Gastroesophageal sphincter (tissue), 3 donors: ENCODE measurements around the gene BCAS3.
A peak's percentile ranks its signal among the peaks of the same experiment; 100 is the strongest.

Source experiments
- POLR2A ChIP-seq, 2 donors: fragments of 450-650 bp; IDR thresholded peaks; one replicate each; pipeline ENCODE4 v1.6.1; 2017; ENCODE audit warnings: antibody characterized with exemption in 2 of 2, mild to moderate bottlenecking in 2 of 2, moderate library complexity in 1 of 2
- TF ChIP-seq, protein P1 (sequence below), 4 experiments: fragments of 200-600 bp in 2 of 4; fragments of 450-650 bp in 2 of 4; sonication (generic) in 1 of 4; IDR thresholded peaks; one replicate each; pipeline ENCODE4 v1.5.1; 2017 to 2019; ENCODE audit warnings: antibody characterized with exemption in 4 of 4, mild to moderate bottlenecking in 2 of 4, moderate library complexity in 2 of 4

DNA sequence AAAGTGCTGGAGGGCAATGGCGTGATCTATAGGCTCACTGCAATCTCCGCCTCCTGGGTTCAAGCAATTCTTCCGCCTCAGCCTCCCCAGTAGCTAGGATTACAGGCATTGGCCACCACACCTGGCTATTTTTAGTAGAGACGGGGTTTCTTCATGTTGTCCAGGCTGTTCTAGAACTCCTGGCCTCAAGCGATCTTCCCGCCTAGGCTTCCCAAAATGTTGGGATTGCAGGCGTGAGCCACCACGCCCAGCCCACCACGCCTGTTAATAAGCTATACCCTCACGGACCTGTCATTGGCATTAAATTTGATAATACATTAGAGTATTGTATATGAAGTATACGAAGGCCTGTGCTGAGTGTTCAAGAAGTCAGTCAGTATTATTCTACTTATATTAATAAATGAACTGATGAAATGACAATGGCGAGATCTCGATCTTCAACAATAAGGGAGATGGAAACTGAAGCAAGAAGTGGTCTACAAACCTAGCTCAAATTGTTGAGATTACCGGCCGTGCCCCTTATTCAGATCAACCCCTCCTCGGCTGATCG is 818 bp upstream of the BCAS3 start:
- TF ChIP-seq, protein P1, sequence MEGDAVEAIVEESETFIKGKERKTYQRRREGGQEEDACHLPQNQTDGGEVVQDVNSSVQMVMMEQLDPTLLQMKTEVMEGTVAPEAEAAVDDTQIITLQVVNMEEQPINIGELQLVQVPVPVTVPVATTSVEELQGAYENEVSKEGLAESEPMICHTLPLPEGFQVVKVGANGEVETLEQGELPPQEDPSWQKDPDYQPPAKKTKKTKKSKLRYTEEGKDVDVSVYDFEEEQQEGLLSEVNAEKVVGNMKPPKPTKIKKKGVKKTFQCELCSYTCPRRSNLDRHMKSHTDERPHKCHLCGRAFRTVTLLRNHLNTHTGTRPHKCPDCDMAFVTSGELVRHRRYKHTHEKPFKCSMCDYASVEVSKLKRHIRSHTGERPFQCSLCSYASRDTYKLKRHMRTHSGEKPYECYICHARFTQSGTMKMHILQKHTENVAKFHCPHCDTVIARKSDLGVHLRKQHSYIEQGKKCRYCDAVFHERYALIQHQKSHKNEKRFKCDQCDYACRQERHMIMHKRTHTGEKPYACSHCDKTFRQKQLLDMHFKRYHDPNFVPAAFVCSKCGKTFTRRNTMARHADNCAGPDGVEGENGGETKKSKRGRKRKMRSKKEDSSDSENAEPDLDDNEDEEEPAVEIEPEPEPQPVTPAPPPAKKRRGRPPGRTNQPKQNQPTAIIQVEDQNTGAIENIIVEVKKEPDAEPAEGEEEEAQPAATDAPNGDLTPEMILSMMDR (IDR thresholded peaks at IDR 0.05), result no peak
- TF ChIP-seq POLR2A (IDR thresholded peaks at IDR 0.05), result peak in 1 of 2 donors; percentile 51
